ENCODE measurements around the gene FBXL22. TPM values are rescaled to one million over a fixed set of nuclear protein-coding genes. Genes with fewer than 3 reads are reported as not detected.
A peak's percentile ranks its signal among the peaks of the same experiment; 100 is the strongest.
"Not testable (repeated sequence)": the region's sequence is repeated elsewhere in the genome, so short reads cannot be mapped to it uniquely, and the experiment has no call there.

The FBXL22 gene
- total RNA-seq, 1 donor = 1.8 TPM

DNA sequence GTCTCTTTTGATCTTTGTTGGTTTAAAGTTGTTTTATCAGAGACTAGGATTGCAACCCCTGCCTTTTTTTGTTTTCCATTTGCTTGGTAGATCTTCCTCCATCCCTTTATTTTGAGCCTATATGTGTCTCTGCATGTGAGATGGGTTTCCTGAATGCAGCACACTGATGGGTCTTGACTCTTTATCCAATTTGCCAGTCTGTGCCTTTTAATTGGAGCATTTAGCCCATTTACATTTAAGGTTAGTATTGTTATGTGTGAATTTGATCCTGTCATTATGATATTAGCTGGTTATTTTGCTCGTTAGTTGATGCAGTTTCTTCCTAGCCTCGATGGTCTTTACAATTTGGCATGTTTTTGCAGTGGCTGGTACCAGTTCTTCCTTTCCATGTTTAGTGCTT is 23.6 kb downstream of the FBXL22 start:
- H3K4me2 ChIP-seq (ENCODE audit: insufficient read depth, low read length); H3K79me2 ChIP-seq (ENCODE audit: insufficient read depth, low read length); H3K4me3 ChIP-seq (ENCODE audit: insufficient read depth, low read length); DNase-seq (ENCODE audit: insufficient read length, low spot score, missing footprints); H3K27ac ChIP-seq (ENCODE audit: low read depth, low read length); H3K4me1 ChIP-seq (ENCODE audit: insufficient read depth, low read length); H2AFZ ChIP-seq (ENCODE audit: low read length); H4K20me1 ChIP-seq (ENCODE audit: insufficient read depth, low read length); H3K9me3 ChIP-seq (ENCODE audit: low read depth, low read length); H3K27me3 ChIP-seq (ENCODE audit: insufficient read depth, low read length): not testable (repeated sequence)
- H3K36me3 ChIP-seq (ENCODE audit: insufficient read depth, low read length) = peaks cover 24% of the 10 kb centered on the region

- no peak overlapping the region for H3K27ac ChIP-seq (ENCODE audit: low read depth, low read length)
- no peak overlapping the region for H2AFZ ChIP-seq (ENCODE audit: low read length)
- no peaks in the 10 kb centered on the region for H3K4me1 ChIP-seq (ENCODE audit: insufficient read depth, low read length)
- peaks cover 49% of the 10 kb centered on the region for H3K36me3 ChIP-seq (ENCODE audit: insufficient read depth, low read length)
- H3K9me3 ChIP-seq (ENCODE audit: low read depth, low read length) = no peaks in the 10 kb centered on the region
- no peaks in the 10 kb centered on the region for H3K79me2 ChIP-seq (ENCODE audit: insufficient read depth, low read length)
- H4K20me1 ChIP-seq (ENCODE audit: insufficient read depth, low read length) = no peaks in the 10 kb centered on the region
- no peak overlapping the region for H3K4me3 ChIP-seq (ENCODE audit: insufficient read depth, low read length)
- H3K4me2 ChIP-seq (ENCODE audit: insufficient read depth, low read length) = no peak overlapping the region
- DNase-seq (ENCODE audit: insufficient read length, low spot score, missing footprints) = peak; percentile 31
- H3K27me3 ChIP-seq (ENCODE audit: insufficient read depth, low read length) = no peaks in the 10 kb centered on the region
- TF ChIP-seq, protein P1, sequence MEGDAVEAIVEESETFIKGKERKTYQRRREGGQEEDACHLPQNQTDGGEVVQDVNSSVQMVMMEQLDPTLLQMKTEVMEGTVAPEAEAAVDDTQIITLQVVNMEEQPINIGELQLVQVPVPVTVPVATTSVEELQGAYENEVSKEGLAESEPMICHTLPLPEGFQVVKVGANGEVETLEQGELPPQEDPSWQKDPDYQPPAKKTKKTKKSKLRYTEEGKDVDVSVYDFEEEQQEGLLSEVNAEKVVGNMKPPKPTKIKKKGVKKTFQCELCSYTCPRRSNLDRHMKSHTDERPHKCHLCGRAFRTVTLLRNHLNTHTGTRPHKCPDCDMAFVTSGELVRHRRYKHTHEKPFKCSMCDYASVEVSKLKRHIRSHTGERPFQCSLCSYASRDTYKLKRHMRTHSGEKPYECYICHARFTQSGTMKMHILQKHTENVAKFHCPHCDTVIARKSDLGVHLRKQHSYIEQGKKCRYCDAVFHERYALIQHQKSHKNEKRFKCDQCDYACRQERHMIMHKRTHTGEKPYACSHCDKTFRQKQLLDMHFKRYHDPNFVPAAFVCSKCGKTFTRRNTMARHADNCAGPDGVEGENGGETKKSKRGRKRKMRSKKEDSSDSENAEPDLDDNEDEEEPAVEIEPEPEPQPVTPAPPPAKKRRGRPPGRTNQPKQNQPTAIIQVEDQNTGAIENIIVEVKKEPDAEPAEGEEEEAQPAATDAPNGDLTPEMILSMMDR (IDR thresholded peaks at IDR 0.05; ENCODE audit: extremely low read depth, low read depth, low read length) = no peak
These were observed 26.2 kb downstream of the FBXL22 start for GRCh38 chr15:63623232-63623969.

- H3K4me2 ChIP-seq (ENCODE audit: insufficient read depth, low read length) = no peak overlapping the region
- TF ChIP-seq, protein P1 (IDR thresholded peaks at IDR 0.05; ENCODE audit: extremely low read depth, low read depth, low read length) = no peak
- no peak for DNase-seq (ENCODE audit: insufficient read length, low spot score, missing footprints)
- no peak overlapping the region for H2AFZ ChIP-seq (ENCODE audit: low read length)
- H3K4me1 ChIP-seq (ENCODE audit: insufficient read depth, low read length) = peaks cover 8% of the 10 kb centered on the region
- no peaks in the 10 kb centered on the region for H3K27me3 ChIP-seq (ENCODE audit: insufficient read depth, low read length)
- no peaks in the 10 kb centered on the region for H3K9me3 ChIP-seq (ENCODE audit: low read depth, low read length)
- H3K36me3 ChIP-seq (ENCODE audit: insufficient read depth, low read length) = peaks cover 65% of the 10 kb centered on the region
- no peak overlapping the region for H3K4me3 ChIP-seq (ENCODE audit: insufficient read depth, low read length)
- H3K27ac ChIP-seq (ENCODE audit: low read depth, low read length) = no peak overlapping the region
- H3K79me2 ChIP-seq (ENCODE audit: insufficient read depth, low read length) = no peaks in the 10 kb centered on the region
- H4K20me1 ChIP-seq (ENCODE audit: insufficient read depth, low read length) = no peaks in the 10 kb centered on the region
These were observed 29.8 kb downstream of the FBXL22 start for GRCh38 chr15:63626955-63627354.

DNA sequence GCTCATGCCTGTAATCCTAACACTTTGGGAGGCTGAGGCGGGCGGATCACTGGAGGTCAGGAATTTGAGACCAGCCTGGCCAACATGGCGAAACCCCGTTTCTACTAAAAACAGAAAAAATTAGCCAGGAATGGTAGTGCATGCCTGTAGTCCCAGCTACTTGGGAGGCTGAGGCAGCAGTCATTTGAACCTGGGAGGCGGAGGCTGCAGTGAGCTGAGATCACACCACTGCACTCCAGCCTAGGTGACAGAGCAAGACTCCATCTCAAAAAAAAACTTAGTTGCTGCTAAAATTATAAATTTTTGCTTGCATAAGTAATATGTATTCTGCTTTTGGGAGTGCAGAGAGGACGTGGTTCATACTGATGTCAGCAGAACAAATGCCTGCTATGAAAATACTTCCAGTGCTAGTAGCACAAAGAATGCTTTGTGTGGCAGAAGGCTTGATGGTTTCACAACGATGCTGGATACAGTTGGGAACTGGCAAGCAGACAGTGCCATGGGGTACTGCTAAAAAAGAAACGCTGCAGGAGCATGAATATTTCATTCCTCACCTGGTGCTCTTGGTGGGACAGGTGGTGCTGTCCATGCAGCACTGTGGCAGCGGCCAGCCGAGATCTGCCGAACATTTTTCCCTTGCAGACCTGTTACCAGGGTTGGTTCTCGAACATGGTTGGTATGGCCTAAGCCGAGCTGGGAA is 31.1 kb downstream of the FBXL22 start:
- no peak overlapping the region for H3K27ac ChIP-seq (ENCODE audit: low read depth, low read length)
- H4K20me1 ChIP-seq (ENCODE audit: insufficient read depth, low read length) = no peaks in the 10 kb centered on the region
- no peaks in the 10 kb centered on the region for H3K27me3 ChIP-seq (ENCODE audit: insufficient read depth, low read length)
- no peak overlapping the region for H2AFZ ChIP-seq (ENCODE audit: low read length)
- no peaks in the 10 kb centered on the region for H3K79me2 ChIP-seq (ENCODE audit: insufficient read depth, low read length)
- H3K4me1 ChIP-seq (ENCODE audit: insufficient read depth, low read length) = peaks cover 8% of the 10 kb centered on the region
- TF ChIP-seq, protein P1 (IDR thresholded peaks at IDR 0.05; ENCODE audit: extremely low read depth, low read depth, low read length) = no peak
- H3K9me3 ChIP-seq (ENCODE audit: low read depth, low read length) = no peaks in the 10 kb centered on the region
- H3K36me3 ChIP-seq (ENCODE audit: insufficient read depth, low read length) = peaks cover 55% of the 10 kb centered on the region
- no peak for DNase-seq (ENCODE audit: insufficient read length, low spot score, missing footprints)
- no peak overlapping the region for H3K4me2 ChIP-seq (ENCODE audit: insufficient read depth, low read length)
- no peak overlapping the region for H3K4me3 ChIP-seq (ENCODE audit: insufficient read depth, low read length)
